DLD1 (cell line): ENCODE results near the gene UQCRQ.

ENCODE experiments used
- in situ Hi-C: cut with HindIII; loops from 2 replicates; pipeline ENCODE4 v1.10.0; 2017; ENCODE audit warnings: low sequenced_read_pairs

UQCRQ gene

DNA sequence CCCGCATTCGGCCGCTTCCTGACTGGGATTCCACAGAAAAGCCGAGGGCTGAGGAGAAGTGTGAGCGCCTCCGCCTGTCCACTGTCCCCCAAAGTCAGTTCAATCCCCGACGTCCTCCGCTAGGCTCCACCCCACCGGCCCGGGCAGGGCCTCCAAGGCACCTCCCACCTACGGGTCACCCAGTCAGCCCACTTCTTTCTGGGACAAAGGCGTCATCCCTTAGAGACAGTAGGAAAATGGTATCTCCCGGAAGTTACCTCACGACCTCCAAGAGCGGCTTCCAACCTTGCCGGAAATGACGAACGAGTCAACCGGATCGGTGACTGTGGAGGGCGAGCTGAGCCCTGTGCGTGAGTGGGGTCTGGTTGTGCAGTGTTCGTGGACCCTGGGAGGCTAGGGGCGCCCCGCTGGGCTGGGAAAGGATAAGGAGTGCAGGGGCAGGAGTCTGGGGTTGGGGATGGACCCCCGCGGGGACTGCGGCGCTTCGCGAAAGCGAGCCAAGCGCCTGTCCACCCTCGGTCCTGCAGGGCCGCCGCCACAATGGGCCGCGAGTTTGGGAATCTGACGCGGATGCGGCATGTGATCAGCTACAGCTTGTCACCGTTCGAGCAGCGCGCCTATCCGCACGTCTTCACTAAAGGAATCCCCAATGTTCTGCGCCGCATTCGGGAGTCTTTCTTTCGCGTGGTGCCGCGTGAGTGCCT is at the start of gene UQCRQ, which contains the start of gene GDF9:
TSS of gene UQCRQ (plus strand) at position 301 of the 704 bp plus-strand sequence. CDS start at position 541, 240 bp downstream.
TSS of gene GDF9 (minus strand) at position 128 of the 704 bp plus-strand sequence. CDS start 1,936 bp downstream, outside the sequence.
- in situ Hi-C loops, result no loop called here

DNA sequence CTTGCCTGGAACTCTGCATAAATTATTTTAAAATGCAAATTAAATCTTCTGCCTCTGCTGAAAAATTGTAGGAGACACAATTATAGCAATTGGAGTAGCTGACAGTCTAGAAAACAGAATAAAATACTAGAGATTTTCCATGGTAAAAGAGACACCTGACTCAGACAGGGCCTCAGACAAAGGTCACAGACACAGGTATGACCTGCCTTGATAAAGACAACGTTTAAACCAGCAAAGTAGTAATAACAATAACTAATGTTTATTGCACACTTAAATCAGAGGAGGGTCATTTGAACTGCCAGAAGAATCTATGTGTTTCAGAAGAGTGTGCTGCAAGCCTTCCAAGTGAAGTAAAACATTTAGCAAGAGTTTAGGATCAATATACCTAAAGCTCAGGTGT is 49.4 kb upstream of the UQCRQ start:
- in situ Hi-C loops, result no loop called here

DNA sequence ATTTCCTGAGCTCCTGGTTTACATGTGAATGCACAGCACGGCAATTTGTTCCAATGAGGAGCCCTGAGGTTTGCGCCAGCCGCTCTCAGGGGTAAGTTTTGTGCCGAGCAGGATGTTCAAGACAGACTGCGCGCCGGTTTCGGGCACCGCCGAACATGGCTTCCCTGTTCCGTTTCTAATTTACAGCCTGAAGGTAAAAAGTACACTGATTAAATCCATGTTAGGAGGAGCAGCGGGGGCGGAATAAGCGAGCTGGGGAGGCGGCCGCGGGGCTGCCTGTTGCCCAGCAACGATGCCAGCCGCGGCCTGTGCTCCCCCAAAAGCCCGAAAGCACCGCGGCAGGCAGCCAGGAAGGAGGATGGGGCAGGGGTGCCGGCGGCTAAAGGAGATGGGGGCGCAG is 47.0 kb upstream of the UQCRQ start:
- in situ Hi-C loops, result no loop called here

DNA sequence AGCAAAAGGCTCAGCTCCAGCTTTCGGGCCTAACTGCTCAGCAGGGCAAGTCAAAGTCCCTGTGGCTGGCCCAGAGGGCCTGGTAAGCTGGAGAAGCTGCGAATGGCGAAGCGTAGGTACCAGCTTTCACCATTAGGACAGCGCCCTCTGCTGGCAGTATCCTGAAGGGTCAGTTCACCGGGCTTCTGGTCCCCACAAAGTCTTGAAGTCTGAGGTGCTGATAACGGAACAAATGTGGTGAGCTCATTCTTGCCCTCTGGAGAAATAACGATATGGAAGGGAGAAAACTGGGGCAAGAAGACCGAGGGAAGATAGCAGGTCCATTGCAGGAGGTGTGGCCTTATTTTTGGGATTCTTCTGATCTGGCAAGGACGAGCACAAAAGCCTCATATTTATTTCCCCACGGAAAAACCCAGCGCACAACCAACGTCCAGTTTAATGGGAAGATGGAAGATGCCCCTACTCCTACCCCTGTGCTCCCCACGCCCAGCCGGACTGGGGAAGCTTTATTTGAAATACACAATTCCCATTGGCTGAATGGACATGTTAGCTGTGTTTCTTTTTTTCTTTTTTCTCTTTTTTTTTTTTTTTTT is 46.2 kb upstream of the UQCRQ start:
- in situ Hi-C loops, result no loop called here

DNA sequence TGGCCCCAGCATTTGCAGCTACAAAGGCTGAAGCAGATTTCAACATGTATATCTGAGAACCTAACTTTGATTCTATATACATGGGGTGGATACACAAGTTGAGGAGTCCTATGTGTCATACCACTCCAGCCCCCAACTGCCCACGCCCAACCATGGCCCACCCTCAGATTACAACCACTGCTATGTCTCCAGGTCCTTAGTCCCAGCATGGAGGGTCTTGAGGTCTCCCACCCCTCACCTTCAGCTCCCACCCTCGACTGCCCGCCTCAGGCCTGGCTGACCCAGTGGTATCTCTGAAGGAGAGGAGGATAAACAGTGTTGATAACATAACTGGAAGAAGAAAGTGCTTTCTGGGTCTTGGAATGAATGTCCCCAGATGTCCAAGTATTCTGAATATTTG is 45.1 kb upstream of the UQCRQ start:
- in situ Hi-C loops, result no loop called here

DNA sequence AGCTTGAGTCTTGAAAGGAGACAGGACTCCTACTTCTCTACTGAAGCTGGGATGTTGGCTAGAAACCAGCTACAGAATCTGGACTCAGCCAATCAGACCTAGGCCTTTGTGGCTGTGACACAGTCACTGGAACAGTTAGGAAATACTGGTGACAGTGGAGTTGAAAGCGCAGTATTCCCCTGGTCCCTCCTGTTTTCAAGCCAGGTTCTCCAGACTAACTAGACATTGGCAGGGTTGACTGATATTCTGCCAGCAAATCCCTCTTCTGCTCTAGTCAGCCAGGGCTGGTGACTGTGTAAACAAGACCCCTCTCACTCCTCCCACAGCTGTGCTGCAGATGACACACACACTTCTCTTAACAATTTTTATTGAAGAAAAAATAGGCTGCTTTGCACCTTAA is 44.7 kb upstream of the UQCRQ start:
- in situ Hi-C loops, result no loop called here

DNA sequence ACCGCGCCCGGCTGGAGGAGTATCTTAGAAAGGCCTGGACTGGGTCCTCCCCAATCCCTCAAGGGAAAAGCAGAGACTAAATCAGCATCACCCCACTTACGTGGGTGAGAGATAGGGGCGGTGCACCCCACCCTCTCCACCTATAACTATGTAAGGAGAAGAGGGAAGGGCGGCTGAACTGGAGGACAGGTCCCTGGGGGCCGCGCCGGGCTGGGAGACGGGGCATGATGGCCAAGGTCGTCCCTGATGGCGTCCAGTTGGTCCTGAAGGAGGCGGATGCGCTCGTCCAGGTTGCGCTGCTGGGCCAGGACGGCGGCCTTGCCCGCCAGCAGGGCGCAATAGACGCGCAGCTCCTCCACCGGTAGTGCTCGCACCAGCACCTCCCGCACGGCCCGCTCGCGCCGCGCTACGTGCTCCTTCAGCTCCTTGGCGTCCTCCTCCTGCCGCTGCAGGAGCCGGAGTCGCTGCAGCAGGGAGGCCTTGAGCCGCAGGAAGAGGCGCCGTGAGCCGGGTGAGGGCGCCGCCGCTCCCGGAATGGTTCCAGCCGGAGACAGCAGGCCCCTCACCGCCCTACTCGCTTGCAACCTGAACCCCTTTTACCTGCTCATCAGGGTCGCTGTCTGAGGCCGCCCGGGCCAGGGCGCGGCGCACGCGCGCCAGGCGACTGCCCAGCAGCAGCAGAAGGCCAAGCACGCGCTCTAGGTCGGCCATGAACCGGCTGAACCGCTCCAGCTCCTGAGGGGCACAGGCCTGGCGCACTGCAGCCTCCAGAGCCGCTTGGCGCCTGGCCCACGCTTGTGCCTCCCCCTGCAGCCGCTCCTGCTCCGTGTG is 43.6 kb upstream of the UQCRQ start:
- in situ Hi-C loops, result no loop called here

DNA sequence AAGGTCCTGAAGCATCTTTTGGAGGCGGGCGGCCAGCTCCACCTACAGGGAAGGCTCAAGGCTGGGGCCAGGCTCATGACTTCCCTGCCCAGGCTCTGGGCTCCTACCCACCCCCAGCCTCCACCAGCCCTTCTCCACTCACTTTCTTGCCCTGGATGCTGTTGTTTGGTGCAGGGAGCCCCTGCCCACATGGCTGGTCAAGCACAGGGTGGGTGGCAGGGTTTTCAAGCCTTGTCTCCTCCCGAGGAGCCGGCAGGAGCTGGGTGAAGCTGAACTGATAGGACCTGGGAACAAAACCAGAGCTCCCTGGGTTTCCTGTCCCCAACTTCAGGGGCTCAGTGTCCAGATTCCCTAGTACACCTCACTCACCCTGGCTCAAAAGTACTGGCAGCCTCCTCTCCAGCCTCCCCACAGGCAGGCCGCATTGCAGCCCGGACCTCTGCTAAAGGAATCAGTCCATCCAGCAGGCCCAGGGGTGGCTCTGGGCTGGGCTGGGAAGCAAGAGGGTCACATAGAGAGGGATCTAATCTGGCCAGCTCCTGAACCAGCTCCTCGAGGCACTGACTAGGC is 42.9 kb upstream of the UQCRQ start:
- in situ Hi-C loops, result no loop called here

DNA sequence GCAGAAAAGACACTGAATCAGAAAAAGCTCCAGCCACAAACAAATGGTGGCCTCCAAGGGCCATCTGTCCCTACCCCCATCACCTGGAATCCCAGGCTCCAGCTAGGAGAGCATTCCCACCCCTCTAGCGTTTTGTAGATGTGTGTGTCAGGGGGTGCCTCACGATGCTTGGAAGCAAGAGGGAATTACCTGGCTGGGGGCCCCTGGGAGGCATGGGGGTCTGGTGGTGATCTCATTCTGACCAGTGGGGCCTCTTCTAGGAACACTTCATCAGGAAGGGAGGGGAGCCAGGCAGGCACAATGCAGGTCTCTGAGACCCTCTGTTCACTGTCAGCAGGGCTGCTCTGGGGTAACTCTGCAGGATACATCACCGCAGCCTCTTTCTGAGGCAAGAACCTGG is 42.0 kb upstream of the UQCRQ start:
- in situ Hi-C loops, result no loop called here

DNA sequence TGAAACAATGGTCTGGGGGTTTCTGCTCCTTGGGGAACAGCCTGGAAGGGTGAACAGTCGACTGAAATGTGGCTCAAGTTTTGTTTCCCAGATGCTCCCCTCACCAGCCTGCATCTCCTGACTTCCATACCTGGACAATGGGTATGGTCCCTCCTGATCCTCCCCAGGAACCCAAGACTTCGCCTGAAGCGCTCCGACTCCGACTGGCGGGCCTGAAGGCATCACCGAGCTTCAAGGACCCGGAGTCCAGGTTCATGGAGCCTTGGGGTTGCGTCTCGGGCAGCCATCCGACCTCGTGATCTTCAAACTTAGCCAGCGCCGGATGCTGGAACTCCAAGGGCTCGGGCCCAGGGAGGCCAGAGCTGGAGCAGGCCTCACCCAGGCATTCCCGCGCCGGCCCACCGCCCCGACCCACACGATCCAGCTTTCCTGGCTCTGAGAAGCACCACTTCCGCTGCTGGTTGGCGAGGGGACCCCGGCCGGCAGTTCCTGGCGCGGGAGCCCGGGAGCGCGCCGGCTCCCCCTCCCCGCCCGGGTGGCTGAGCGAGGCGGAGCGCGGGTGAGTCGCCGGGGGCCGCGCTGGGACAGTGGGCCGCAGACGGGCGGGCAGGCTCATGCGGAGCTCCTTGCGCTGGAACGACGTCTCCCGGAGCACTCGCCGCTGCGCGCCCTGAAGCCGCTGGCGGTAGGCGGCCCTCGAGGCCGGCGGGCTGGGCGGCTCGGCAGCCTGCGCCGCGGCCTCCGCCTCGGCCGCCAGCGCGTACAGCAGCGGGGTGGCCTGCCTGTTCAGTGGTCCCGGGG is 41.2 kb upstream of the UQCRQ start:
- in situ Hi-C loops, result no loop called here

DNA sequence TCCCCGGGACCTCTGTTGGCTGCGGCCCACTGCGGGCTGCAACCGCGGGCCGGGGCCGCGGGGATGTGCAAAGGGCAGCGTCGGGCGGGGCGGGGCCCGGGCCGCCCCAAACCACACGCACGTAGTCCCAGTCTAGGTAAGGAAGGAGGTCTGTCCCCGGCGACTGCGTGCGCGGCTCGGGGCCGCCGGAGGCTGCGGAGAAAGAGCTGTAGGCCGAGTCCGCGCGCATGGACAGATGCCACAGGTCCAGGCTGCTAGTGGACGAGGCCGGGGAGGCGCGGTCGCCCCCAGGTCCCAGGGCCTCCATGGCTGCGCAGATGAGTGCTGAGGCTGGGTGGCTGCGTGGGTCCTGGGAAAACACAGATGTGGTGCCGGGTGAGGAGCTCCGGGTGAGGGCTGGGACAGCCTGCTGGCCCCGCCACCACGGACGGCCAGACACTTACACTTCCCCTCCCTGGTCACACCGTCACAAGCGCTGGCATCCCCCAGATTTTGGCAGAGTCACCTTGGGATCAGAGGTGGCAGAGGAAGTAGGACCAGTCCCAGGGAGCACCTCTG is 40.5 kb upstream of the UQCRQ start:
- in situ Hi-C loops, result no loop called here

DNA sequence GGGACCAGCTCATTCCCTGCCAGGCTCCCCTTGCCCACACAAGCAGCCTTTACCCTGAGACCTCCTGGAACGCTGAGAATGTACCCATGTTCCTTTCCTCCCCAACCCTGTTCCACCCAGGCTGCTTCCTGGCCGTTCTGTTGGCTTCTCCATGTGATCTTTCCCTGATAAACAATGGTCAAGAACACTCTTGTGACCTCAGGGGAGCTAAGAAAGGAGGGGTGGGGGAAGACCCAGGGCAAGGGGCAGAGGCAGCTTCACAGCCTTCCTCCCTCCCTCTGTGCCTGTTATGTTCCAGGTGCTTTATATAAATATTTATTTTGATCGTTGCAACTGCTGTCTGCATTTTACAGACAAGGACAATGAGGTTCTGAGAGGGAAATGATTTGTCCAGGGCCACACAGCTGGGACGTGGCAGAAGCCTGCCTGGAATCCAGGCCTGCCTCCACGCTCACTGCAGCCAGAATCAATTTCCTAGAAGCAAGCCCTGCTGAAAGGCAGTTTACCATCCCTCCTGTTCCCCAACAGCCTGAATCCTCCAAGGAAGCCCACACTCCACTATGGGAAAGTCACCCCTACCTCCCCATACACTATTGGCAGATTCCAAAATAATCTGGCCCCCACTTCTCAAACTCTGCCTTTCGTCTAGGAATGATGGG is 39.9 kb upstream of the UQCRQ start:
- in situ Hi-C loops, result no loop called here

DNA sequence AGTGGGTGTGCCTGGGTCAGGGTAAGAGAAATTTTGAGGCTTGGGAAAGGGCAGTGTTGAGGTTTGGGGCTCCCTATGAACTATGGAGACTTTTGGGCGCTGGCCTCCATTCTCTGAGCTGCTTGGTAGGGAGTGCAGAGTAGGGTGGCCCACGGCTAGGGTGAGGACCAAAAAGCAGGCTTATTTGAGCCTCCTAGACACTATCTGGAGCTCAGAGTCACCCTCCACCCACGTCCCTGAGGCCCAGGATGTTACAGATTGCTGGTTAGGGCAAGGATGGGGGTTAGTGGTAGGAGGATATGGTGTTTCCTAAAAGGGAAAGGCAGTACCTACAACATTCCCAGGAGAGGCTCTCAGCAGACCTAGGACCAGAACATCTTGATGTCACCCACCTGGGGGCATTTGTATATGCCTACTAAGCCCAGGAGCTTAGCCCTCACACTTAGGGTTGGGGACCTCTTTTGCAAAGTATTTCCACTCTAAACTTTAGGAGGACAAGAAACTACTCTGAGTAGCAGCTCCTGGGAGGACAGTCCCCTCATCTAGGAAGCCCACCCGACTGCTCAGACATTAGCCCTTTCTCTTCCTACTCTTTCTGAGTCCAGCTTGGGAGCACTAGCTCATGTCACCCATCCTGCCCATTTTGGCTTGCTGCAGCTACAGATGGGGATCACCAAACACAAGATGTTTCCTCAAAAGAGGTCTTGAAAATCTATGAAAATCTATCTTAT is 38.3 kb upstream of the UQCRQ start:
- in situ Hi-C loops, result no loop called here

DNA sequence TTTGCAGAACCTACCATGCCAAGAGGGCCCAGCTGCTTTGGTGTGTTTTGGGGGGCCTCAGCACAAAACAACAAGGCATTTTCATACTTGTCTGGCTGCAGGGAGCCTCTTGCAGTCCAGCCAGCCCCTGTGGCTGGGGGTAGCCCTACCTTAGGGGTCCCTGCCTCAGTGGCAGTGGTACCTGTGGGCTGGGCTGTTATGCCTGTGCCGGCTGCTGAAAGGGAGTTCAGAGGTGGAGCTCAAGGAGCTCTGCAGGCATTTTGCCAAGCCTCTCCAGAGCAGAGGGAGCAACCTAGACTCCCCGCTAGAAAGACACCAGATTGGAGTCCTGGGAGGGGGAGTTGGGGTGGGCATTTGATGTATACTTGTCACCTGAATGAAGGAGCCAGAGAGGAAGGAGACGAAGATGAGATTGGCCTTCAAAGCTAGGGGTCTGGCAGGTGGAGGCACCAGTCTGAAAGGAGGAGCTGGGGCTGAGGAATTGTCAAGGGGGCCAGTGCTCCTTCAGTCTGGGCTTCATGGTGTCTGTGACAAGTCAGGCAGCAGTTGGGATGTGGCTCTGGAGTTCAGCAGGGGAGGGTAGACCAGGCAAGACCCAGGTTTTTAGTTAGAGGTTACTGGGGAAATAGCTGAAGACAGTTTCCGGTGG is 37.5 kb upstream of the UQCRQ start:
- in situ Hi-C loops, result no loop called here

DNA sequence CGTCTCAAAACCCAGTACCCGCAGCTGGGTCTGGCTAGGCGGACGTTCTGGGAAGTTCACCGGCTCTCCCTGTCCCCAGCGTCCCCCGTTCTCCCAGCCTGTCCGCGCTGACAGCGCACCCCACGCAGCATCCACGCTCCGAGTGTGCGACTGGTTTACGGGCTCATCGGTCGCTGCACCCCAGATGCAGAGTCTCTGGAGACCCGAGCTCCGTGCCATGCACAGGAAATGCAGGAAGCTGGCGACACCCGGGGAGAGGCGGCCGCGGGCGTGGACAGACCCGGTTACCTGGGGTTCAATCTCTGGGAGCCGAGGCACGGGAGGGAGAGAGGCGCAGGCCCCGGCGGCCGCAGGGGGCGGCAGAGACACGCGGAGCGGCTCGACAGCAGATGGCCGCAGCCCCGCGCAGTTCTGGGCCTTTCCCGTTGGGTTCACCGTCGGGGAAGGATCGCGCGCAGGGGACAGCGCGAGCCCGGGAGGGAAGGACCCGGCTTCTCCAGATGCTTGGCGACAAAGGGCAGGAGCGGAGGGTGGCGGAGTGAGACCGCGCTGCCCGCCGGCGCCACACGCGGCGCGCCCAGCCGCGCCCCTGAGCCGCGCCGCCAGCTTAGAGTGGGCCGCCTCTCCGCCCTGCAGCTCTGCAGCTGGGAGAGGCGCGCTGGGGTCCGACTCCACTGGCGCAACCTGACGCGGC is 36.6 kb upstream of the UQCRQ start:
- in situ Hi-C loops, result no loop called here

DNA sequence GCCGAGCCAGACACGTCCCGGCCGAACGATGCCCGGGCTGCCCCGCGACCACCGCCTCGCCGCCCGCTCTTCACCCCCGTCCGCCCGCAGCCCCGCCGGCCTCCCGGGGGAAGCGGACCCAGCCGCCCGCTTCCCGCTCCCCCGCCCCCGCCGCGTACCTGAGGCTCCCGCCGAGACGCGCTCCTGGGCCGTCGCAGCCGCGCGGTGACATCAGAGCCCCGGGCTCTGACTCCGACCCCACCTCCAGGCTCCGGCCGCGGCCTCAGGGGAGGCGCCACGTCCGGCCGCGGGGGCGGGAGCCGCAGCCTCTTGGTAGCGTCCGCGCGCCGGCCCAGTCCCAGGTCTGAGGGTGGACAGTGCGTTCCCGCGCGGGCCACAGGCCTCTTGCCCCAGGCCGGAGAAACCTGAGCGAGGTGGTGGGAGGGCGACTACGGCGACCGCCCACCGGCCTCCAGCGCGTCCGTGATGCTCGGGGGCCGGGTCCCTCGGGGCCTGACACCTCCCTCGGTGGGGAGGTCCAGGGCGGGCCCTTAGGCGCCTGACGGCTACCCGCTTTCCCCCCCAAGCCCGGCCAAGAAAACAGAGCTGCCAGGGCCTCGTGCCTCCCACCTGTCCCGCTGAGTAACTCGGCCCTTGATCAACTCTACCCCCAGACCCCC is 35.9 kb upstream of the UQCRQ start, which contains the start of gene SHROOM1:
TSS of gene SHROOM1 (minus strand) at position 212 of the 659 bp plus-strand sequence. CDS start 4,507 bp downstream, outside the sequence.
- in situ Hi-C loops, result no loop called here

DNA sequence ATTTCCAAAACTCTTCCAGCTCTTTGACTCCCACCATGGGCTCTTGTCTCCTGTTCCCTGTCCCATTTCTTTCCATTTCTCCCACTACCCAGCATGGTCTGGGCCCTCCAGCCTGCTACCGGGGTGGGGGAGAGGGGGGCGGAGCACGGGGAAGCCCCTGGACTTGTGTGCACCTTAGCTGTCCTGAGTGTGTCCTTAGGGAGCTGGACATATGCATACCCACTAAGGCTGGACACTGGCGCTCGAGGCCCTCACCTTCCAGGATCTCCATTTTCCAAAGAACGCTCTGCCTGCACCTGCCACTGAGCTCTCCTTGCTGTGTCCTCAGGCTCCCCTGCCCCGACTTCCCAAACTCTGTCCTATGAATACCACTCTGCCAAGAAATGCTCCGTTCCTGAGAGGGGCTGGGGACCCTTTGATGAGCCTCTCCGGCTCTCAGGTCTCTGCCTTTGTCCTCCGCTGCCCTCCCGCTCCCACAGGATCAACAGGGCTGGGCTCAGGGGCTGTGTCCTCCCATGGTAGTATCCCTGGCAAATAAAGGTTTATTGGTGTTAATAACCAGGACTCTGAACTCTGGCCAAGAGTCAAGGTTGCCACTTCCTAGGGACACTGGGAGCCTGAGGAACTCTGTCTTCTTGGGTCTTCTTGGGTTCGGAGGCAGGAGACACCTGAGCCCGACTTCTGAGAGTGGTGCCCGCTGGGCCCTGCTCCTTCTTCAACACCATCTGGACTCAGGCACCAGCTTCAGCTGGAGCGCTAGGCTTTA is 35.2 kb upstream of the UQCRQ start:
- in situ Hi-C loops, result no loop called here
